Stimulated activated CD4-positive, alpha-beta T cell treated with anti-CD3 and anti-CD28 coated beads, Interleukin-2, amount 100 ng/mL, for 4 hours (primary cell): Measurements from ENCODE around the gene SEL1L3.

Experiments
- DNase-seq: peaks from one replicate; pipeline ENCODE4 v3.0.0-alpha.2; 2020; ENCODE audit warnings: low read depth

The SEL1L3 gene

GRCh38 chr4:25743971-25744370 lies 118.8 kb downstream of the SEL1L3 start:
- DNase-seq, result no peak

- no peak for DNase-seq
Measured at GRCh38 chr4:25729564-25729963, 133.2 kb downstream of the SEL1L3 start.

GRCh38 chr4:25728886-25729285 lies 133.9 kb downstream of the SEL1L3 start:
- no peak for DNase-seq

- no peak for DNase-seq
Measured at GRCh38 chr4:25727711-25728493, 134.9 kb downstream of the SEL1L3 start.

GRCh38 chr4:25725870-25726269 lies 136.9 kb downstream of the SEL1L3 start:
- DNase-seq, result no peak

GRCh38 chr4:25723409-25723808 lies 139.4 kb downstream of the SEL1L3 start:
- no peak for DNase-seq

- DNase-seq, result no peak
Measured at GRCh38 chr4:25722964-25723363, 139.8 kb downstream of the SEL1L3 start.

GRCh38 chr4:25713812-25714211 lies 149.0 kb downstream of the SEL1L3 start:
- DNase-seq, result no peak

GRCh38 chr4:25712611-25713010 lies 150.2 kb downstream of the SEL1L3 start:
- no peak for DNase-seq

GRCh38 chr4:25710637-25711036 lies 152.2 kb downstream of the SEL1L3 start:
- no peak for DNase-seq

GRCh38 chr4:25704516-25704915 lies 158.3 kb downstream of the SEL1L3 start:
- no peak for DNase-seq

- no peak for DNase-seq
Measured at GRCh38 chr4:25703731-25704388, 158.9 kb downstream of the SEL1L3 start.

- no peak for DNase-seq
Measured at GRCh38 chr4:25702848-25703247, 159.9 kb downstream of the SEL1L3 start.

- no peak for DNase-seq
Measured at GRCh38 chr4:25700661-25701060, 162.1 kb downstream of the SEL1L3 start.

- no peak for DNase-seq
Measured at GRCh38 chr4:25697516-25697915, 165.3 kb downstream of the SEL1L3 start.
